ENCODE results near the gene RUNX1.
A peak's percentile ranks its signal among the peaks of the same experiment; 100 is the strongest.

Gene RUNX1

DNA sequence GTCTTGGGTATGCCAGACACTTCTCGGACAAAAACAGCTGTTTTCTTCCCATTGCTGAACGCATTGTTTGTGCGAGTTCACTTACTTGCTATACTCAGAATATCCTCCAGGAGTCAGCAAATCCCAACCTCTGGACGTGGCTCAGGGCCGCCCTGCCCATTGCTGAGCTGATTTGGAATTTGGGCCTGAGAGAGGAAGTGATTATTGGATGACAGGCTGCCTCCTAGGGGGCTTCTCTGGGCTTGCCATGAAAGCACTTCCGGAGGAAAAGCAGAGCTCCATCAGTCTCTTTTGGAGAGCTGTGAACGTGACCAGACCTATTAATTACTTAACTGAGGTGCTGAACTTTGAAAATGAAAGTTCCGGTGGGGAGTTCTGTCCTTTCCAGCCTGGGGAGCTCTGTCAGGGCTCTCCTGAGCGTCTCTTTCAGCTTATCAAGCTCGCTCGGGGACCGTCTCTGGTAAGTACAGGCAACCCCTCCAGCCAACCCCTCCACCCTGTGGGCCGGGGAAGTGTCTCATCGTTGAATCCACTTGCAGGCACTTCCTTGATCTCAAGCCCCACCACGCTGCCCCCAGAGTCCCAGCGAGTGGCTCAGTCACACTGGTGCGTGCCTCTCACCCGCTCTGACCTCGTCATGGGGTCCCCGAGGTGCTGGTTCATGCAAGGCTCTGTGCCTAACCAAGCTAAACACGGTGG, 303.4 kb downstream of the RUNX1 start:
- DNase-seq, result peak; percentile 63 to 77
- no peak for TF ChIP-seq GATA1 (IDR thresholded peaks at IDR 0.05; ENCODE audit: low read depth, low read length)
- no peak for TF ChIP-seq POLR2A (IDR thresholded peaks at IDR 0.05; ENCODE audit: low read length)

DNA sequence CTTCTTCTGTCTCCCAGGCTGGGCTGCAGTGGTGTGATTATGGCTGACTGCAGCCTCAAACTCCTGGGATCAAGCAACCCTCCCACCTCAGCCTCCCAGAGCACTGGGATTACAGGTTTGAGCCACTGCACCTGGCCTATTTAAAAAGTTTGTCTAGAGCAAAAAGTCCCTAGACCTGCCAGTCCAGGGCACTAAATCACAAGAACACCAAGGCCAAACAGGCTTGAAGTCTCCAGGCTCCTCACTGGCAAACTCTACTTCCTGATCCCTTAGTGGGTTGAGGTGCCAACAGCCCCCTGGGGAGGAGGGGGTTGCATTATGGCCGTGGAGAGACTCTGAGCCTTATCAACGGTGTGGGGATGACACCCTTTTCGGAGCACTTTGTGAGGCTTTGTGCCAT, 304.3 kb downstream of the RUNX1 start:
- DNase-seq, result no peak
- TF ChIP-seq POLR2A (IDR thresholded peaks at IDR 0.05; ENCODE audit: low read length) (no peak), GATA1 (IDR thresholded peaks at IDR 0.05; ENCODE audit: low read depth, low read length) (no peak)

DNA sequence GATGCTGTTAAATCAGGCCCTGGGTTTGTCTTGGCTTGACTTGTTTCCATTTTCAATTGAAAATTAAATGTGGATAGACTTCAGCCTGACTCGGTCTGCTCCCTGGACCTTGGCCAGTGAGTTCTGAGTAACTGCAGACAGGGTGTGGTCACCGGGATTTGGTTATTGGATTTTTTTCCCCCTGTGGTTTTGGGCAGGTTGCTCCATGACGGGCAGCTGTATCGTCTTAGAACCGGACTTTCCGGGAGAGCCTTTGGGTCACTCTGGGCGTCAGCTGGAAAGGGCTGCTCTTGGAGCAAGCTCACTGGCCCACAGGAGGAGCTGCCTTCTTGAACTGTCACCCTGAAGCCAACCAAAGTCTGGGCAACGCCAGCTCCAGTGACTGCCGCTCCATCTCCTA, 305.3 kb downstream of the RUNX1 start:
- DNase-seq, result no peak
- no peak for TF ChIP-seq POLR2A (IDR thresholded peaks at IDR 0.05; ENCODE audit: low read length)

DNA sequence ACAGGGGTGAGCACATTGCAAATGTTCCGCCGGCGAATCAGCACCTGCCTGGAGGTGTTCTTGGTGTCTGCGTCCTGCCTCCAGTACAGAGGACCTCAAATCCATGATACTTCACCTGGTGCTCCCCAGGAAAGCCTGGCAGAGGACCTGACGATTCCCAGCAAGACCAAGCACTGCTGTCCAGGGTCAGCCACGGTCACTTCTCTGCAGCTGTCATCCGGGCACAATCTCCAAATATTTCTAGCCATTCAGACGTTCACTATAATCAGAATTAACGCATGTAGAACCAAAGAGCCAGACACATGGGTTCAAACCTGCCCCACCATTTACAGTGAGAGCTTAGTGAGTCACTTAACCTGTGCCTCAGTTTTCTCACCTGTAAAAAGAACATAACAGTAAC, 305.8 kb downstream of the RUNX1 start:
- DNase-seq, result no peak
- no peak for TF ChIP-seq POLR2A (IDR thresholded peaks at IDR 0.05; ENCODE audit: low read length)
- TF ChIP-seq GATA1 (IDR thresholded peaks at IDR 0.05; ENCODE audit: low read depth, low read length), result no peak

DNA sequence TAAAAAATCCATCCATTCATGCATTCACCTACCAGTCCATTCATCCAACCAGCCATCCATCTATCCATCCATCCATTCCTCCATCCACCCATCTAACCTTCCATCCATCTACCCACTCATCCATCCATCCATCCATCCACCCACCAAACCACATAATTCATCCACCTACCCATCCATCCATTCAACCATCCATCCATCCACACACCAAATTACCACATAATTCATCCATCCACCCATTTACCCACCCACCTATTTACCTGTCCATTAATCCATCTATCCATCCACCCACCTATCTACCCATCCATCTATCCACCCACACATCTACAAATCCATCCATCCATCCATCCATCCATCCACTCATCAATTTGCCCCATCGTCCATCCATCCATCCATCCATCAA, 308.9 kb downstream of the RUNX1 start:
- TF ChIP-seq GATA1 (IDR thresholded peaks at IDR 0.05; ENCODE audit: low read depth, low read length) (no peak), POLR2A (IDR thresholded peaks at IDR 0.05; ENCODE audit: low read length) (no peak)

More for the DNA sequence above, 308.9 kb downstream of the RUNX1 start:
- no peak for DNase-seq

Measured in erythroblast (primary cell).